Skin of body (tissue), 2 donors: ENCODE measurements around the gene MVK. TPM values are rescaled to one million over a fixed set of nuclear protein-coding genes. Genes with fewer than 3 reads are reported as not detected.

Experiments
- DNase-seq: peaks from one replicate; lab custom pipeline; 2025; lab: John Stamatoyannopoulos, UW
- total RNA-seq: library from RNA; depleted of rRNA; stranded (reverse); fragments of >200 nt; gene quantifications from one replicate; pipeline ENCODE4 v1.2.3, GENCODE V29; 2014

MVK gene
- total RNA-seq, 1 donor from 2014 or later, result 12.3 TPM

DNA sequence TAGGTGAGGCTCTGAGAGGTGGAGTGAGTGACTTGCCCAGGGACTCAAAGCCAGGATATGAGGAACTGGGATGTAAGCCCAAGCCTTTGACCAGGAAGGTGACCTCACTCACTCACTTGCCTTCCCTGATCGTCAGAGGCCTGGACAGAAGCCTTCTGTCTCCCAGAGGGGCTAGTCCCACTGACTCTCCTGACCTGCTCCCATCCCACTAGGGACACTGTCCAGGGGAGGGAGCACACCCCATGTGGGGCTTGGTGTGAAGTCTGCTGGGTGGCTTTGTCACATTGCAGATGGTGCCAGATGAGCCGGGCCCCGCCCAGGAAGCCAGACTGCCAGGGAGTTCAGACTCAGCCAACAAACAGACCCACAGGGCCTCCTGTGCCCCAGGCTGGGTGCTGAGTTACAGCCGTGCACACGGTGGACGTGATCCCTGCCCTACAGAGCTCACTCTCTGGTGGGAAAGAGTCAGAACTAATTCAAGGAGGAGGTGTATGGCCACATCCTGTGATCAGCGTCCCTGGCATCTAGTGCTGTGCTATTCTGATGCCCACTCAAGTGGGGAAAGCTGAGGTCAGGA lies 28.6 kb upstream of the MVK start:
- no peak for DNase-seq

DNA sequence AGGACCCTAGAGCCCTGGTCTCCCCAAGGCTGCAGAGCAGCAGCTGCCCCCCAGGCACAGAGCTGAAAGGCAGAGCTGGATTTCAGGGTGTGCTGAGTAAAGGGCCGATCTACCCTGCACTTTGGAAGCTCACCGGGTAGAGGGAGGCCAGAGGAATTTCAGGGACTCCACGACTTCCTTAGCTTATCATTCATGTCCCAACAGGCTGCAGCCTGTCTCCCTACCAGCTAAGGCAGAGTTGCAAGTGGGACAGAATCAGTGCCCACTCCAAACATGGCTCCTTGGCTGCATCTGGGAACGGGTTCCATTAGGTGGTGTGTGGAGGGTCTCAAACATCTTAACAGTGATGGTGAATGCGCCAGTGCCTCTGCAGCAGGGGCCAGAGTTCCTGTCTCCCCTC lies 27.8 kb upstream of the MVK start:
- DNase-seq, result no peak

DNA sequence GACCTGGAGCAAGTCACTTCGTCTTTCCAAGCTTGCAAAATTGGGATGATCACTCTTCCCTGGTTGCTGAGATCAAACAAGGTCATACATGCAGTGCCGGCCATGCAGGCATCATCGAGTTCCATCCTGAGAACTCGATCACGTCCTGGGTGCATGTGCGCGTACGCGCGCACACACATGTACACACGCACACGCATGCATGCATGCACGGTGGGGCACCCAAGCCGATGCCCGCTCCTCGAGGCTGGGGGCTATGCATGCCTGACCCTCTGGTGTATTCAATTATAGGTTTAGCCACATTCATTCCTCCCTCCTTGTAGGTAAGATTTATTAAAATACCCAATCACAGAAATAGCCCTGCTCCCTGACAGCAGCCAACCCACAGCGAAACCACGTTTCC lies 26.3 kb upstream of the MVK start:
- DNase-seq, result no peak

DNA sequence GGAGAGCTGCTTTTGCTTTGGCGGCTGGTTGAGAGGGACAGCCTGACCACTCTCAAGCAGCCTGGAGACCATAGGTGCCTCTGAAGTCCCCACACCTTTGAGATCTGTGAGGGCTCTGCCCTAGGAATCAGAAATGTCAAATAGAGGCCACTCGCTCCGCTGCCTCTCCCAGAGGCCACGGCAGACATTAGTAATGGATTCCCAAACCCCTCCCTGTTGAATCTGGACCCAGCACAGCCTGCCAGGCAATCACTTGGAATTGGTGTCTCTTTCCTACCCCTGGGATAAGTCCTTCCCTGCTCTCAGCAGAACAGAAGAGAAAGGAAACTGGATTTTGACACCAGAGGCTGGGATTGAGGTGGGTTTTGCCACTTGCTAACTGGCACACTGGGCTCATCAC lies 25.3 kb upstream of the MVK start:
- no peak for DNase-seq

DNA sequence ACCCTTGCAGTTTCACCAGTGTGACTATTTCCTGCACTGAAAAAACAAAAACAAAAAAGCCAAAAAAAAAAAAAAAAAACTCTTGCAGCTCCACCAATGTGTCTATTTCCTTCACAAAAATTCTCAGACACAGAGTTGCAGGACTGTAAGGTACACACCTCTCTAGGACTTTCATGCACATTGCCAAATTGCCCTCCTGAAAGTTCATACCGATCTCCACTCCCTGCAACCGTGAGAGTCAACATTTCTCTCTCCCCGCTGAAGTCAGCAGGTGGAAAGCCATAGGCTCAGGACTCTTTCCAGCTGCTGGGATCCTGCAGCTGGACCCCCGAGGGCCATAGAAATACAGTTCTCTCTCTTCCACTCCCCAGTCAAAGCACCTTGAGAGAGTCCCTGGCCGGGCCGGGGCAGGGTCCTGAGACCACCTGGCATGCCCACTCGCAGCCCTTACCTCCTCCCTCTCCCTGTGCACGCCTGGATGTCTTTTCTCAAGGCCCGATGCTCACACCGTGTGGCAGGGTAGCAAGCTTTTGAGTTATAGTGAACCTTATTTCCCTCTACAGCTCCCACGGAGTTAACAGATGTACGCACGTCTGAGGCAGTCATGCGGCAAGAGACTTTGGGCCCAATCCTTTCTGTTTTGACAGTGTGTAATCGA lies 23.9 kb upstream of the MVK start:
- no peak for DNase-seq

DNA sequence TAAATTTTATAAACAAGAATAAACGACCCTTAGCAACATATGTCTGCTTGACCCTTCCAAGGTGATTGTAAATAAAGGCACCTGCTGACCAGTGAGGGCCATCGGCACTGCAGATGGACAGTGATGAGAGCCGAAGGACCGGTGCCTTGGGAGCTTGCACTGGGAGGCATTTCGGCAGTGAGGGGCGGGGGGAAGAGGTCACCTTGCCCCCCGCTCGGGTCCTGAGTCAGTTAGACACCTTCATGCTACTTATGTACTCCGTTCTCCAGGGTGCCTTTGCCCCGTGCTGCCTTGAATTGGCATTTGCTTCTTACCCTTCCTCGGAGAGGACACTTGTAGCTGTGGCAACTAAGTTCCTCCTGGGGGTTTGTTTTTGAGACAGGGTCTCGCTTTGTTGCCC lies 23.3 kb upstream of the MVK start:
- DNase-seq, result no peak

DNA sequence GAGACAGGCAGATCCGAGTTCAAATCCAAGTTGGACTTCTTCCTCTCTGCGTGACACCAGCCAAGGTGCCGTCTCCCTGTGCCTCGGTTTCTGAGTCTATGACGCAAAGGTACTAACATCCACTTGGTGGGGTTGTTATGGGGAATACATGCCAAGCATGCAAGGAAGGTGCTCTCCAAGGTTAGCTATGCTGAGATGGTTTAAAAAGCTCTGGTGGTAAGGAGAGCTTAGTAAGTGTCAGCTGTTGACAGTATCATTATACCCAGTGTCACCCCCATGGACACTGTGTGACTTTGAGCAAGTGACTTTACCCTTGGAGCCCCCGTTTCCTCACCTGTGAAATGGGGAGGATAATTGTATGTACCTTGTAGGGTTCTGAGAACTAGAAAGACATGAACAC lies 22.5 kb upstream of the MVK start:
- DNase-seq, result no peak

DNA sequence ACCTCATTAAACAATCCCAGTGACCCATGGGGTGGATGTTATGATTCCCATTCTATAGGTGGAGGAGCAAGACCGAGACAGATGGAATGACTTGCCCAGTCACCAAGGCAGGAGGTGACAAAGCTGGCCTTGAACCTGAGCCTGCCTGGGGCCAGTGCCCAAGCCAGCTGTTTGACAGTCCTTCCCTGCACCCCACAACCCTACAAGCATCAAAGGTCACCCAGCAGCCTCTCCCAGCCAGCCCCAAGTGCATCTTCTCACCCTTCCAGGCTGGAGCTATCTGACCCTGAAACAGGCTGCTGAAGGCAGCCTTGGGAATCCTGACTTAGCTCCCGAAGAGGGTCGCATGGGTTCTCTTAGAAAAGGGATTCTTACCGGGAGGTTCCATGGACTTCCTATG lies 20.6 kb upstream of the MVK start:
- DNase-seq, result no peak

DNA sequence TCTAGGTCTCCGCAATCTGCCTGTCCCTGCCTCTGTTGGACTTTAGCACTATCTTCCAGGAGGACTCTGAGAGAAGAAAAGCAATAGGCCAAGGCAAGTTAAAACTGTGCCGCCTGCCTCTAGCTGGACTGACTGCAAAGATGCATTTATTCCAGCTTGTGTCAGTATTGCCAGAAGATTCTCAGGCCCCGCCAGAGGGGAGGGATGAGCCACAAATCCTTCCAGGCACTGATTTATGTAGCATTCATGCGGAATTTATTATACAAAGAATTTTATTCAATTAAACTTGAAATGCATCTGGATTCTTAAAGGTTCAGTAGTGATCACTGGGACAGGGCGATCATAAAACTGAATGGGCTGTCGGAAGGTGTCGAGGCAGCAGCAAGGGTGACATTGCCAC lies 20.1 kb upstream of the MVK start:
- DNase-seq, result peak; percentile 35

DNA sequence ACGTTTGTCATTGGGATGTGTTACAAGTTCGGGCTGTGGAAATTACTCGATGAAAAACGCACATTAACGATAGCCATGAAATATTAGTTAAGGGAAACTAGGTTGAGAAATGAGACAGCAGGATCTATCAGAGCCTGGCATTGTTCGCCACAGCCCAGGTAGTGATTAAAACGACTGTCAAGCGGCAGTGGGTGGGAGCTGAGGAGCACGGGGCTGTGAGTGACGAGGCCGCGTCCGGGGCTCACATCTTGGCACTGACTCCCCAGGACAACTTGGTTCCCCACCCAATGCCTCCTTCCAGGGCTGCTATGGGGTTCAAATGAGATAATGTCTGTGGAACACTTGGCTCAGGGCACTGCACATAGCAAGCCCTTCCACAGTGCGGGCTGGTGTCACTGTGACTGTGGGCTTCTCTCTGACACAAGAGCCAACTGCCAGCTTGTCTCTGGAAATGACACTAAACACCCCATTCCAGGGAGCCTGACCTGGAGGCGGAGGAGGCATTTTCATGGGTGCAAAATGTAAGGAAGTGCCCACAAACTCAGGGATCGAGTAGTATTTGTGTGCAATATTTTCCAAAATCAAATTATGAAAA lies 19.6 kb upstream of the MVK start:
- DNase-seq, result no peak

DNA sequence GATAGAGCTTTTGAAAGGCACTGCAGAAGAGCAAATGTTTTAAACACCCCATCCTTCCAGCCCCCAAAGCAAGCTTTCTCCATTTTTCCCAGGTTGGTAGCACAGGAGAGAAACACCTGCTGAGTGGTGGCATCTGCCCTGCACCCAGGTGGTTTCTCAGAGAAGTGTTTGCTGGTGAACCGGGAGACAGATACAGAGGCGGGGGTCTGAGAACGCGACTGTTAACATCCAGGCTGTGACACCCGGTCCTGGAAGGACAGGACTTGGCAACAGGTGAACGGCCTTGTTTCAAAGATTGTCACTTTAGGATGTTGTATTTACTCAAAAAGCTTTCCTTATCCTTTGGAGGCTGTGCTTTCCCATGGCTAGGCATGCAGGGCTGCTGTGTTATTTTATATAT lies 18.8 kb upstream of the MVK start:
- no peak for DNase-seq

DNA sequence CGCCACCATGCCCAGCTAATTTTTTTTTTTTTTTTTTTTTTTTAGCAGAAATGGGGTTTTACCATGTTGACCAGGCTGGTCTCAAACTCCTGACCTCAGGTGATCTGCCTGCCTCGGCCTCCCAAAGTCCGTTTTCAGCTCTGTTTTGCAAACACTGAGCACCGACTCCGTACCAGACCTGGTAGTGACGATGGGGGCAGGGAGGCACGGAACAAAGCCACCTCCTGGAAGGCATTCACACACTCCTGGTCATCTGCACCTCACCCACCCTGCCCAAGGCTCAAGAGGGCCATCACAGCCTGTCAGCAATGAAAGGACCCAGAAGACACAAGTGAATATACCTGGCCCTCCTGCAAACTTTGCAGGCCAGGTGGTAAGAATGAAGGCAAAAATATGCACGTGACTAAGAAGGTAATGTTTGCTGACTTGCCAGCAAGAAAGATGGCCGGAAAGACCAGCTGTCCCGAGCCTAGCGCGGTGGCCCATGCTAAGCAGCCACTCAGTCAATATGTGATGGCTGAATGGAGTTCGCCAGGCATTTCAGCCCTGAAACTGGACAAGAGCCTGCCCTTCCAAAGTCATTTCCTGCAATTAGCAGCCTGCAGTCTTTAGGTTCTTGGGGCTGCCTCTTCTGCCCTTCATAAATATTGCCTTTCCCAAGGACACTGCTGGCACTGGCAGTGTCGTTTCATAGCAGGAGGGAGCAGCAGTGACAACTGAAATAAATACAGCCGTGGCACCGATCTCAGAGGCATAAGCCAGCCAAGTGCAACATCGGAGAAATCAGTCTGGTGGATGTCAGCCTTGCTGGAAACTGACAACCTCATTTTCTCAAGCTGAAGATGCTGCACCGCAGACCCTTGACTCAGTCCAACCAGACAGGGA lies 17.9 kb upstream of the MVK start:
- no peak for DNase-seq

DNA sequence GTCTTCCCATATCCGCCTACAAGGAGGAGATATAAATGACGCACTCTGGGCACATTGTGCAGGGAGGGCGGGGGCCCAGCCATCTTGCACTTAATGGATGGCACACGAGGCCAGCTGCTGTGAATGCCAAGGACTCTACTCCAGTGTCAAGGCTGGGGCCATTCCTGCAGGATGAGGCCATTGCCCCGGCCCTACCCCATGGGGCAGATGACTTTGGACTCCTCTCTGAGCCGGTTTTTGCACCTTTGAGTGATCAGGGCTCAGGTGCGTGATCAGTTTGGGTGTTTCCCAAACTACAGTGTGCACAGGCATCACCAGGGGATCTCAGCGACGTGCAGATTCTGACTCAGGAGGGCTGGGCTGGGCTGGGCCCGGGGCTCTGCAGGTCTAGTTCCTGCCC lies 16.4 kb upstream of the MVK start:
- no peak for DNase-seq

DNA sequence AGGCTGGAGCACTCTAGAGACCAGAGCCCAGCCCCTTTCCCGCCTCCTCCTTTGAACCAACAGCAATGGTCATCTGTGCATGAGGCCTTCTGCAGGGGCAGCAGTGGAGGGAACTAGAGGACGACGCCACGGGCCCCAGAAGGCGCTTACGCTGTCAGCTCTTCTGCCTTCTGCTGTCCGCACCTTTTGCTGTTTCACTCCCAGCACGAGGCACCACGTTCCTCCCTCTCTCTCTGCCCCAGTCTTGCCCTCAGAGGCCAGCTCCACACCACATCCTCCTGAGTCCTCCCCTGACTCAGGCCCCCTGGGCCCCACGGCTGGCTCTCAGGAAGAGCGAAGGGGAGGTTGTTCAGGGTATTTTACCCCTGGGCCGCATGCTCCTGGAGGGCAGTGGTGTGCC lies 15.8 kb upstream of the MVK start:
- no peak for DNase-seq

DNA sequence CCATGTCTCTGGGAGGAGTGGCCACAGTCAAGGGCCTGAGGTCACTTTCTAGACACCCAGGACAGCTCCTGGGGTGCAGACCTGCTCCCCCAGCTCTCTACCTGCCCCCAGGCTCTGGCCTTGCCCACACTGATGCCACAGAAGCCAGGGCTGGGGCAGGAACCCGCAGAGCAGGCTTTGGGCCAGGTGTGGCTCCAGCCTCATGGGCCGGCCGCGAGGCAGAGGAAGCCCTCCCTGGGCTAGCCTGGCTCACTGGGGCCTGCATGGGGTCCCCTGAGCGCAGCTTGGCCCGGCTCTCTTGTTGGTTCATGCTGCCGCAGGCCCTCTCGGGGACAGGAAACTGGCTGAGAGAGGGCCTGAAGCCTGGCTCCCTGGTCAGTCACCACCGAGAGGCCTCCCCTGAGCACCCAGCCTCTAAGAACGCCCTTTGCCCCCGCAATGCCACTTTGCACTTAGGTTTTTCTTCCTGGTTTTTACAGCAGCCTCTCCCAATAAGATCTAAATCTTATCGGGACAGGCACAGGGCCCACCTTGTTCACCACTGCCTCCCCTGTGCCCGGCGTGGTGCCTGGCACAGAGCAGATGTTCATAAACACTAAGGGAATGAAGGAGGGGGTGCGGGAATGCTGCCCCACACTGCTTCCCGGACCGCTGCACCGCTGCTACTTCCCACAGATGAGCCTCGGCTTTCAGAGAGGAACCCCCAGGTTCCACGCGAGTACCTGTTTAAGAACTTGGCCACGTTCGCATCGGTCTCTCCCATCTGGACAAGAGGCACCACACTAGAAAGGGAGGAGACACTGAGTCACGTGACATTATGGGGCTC lies 15.0 kb upstream of the MVK start:
- no peak for DNase-seq

DNA sequence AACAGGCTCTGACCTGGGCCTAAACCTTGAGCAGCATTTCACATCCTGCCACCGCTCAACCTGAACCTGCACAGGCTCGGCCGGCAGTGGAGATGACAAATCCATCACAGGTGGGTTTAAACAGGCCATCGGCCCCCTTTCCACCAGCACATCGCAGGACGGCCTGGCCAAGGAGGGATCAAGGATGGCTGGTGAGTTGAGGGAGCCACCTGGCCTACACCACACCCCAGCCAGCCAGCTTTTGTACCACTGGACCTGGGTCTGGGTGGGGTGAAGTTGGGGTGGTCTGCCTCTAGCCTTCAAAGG lies 14.4 kb upstream of the MVK start:
- no peak for DNase-seq

DNA sequence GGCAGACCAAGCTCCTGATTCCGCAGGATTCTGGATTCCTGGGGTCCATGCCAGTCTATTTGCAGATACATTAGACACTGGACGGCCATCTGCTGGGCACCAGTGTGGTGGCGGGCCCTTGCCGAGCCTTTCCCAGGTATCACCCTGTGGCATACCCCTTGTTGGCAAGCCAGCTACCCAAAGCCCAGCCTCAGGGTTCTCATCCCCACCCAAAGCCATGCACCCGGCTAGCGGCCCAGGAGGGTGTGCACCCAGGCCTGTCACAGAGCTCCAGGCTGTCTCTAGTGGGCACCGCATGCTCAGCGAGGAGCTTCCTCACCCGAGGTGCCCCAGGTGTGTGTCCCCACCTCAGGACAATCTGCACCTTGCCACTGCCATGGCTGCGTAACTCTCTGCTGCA lies 14.0 kb upstream of the MVK start:
- DNase-seq, result no peak

DNA sequence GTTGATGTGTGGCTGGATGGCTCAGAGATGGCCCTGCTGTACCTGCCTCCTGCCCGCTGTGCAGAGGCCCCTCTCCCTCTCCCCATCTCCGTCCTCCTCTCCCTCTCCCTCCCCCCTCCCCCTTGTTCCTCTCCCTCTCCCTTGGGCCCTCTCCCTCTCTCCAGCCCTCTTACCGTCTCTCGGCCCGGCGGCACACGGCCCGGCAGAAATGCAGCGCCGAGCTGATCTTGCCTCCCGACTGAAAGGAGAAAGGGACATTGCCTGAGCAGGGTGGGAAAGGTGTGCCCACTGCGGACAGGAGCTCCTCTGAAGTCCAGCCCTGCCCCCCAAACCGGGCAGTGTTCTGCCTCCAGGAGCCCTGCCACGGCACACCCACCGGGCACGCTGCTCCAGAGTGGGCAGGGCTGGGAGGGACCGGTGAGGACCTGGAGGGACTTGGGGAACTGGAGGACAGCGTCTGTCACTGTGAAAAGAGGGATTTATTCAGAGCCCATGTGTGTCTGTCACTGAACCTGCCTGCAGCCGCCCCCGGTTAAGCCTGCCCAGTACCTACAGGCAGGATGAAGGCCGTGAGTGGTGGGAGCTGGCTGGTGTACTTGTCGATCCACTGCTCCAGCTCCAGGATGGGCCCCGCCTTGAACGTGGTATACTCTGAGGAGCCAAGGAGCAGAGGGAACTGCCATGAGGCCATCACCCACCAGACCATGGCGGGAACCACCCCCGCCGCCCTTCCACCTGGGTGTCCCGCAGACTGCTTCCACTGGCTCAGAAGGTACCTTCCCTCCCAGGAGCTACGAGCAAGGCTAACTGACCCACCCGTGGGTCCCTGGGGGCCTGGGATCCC lies 12.5 kb upstream of the MVK start:
- DNase-seq, result no peak

DNA sequence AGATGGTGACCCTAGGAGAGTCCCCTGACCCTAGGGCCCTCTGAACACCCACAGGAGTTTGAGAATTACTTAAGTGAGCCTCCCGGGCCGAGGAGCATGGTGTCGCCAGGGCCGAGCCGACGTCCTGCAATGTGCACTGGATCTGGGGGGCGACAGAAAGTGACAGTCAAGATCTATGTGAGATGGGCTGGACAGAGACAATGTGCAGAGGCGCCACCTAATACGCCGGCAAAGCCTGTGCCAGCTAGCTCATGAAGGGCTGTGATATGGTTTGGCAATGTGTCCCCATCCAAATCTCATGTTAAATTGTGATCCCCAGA lies 11.9 kb upstream of the MVK start:
- no peak for DNase-seq

DNA sequence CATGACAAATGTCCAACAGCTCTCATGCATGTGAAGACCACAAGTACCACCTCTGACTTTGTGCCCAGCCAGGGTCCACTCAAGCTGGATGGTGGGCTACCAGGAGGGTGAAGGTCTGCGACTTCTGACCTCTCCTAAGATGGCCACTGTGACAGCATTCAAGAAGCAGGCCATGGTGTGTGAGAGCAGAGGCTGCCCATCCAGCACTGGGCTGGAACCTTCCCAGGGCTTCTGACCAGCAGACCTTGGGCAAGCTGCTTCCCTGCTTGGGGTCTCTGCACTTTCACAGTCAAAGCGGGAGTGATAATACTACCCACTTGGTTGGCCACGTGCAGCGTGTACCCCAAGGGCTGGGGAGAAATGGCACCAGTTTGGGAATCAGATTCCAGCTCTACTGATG lies 10.7 kb upstream of the MVK start:
- no peak for DNase-seq
